Upper lobe of left lung (tissue), 4 donors: ENCODE data around the gene ADCYAP1R1.

ENCODE experiments used
- CTCF ChIP-seq, 6 experiments: fragments of 450-650 bp in 4 of 6; fragments of 200-600 bp in 2 of 6; sonication (generic) in 2 of 6; IDR thresholded peaks; one replicate each; pipeline ENCODE4 v1.5.1; 2016 to 2019; ENCODE audit warnings: antibody characterized with exemption in 6 of 6
- POLR2A ChIP-seq, 4 donors: fragments of 450-650 bp; IDR thresholded peaks; one replicate each; pipeline ENCODE4 v1.5.1; 2016 to 2017; ENCODE audit warnings: antibody characterized with exemption in 4 of 4, mild to moderate bottlenecking in 2 of 4
- POLR2AphosphoS5 ChIP-seq, 2 donors: sonication (generic); formaldehyde crosslinking; IDR thresholded peaks; one replicate each; pipeline ENCODE4 v1.5.1; 2017; ENCODE audit warnings: antibody characterized with exemption in 2 of 2

DNA sequence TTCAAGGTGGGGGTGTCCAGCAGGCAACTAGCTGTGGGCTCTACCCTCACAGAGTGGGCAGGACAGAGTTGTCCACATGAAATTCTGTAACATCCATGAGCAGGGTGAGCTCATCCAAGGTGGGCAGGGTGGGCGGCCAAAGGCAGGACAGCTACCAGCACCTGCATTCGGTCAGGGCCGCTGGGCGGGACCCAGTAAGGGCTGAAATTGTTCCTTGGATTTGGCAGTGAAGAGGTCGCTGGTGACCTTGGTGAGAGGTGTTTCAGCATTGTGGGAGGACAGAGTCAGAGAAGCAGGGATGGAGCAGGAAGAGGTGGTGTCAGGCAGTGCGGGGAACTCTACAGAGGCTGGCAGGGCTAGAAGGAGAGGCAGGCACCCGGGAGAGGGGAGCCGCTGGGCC is 23.9 kb downstream of the ADCYAP1R1 start:
- TF ChIP-seq CTCF (IDR thresholded peaks at IDR 0.05) = no peak
- no peak for TF ChIP-seq POLR2A (IDR thresholded peaks at IDR 0.05)
- TF ChIP-seq POLR2AphosphoS5 (IDR thresholded peaks at IDR 0.05) = no peak
